ENCODE results near the gene PC. TPM values are rescaled to one million over a fixed set of nuclear protein-coding genes. Genes with fewer than 3 reads are reported as not detected.
"Not testable (repeated sequence)": the region's sequence is repeated elsewhere in the genome, so short reads cannot be mapped to it uniquely, and the experiment has no call there.

PC gene
- total RNA-seq, 5 donors from 2014 or later (not counting 1 experiment from before 2014, with no cell fraction given): 6.2 to 10.0 (median 7.4) TPM

DNA sequence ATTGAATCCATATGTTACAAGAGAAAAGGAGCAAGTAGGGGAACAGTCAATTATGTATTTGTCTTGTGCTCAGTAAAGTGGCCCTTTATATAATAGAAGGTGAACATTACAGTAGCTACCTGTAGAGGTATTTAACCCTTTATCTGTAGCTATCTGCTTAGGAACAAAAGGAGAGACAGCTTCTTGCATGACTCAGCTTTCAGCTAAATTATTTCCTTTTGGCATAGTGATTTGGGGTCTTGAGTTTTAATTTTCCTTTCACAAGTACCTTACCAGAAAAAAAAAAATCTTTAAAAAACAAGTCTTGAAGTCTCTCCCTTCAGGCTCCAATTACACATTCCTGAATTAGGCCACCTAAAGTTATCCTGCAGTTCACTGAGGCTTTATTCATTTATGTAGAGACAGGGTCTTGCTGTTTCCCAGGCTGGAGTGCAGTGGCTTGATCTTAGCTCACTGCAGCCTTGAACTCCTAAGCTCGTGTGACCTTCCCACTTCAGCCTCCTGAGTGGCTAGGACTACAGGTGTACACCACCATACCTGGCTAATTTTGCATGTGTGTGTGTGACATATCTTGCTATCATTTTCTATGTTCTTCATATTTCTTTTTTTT is 147.5 kb downstream of the PC start:
- no CpG with 5 or more reads among the region's 1 CpG for WGBS (ENCODE audit: insufficient coverage)
- Mint-ChIP-seq H3K4me1 (no peaks in the 10 kb centered on the region), H3K27me3 (no peaks in the 10 kb centered on the region), H3K36me3 (peaks cover 22% of the 10 kb centered on the region), H3K9me3 (no peaks in the 10 kb centered on the region), H3K4me3 (no peak overlapping the region), H3K27ac (no peak overlapping the region)
- H3K27me3 ChIP-seq (replicated peaks in 1 of 2; ENCODE audit: control insufficient read depth in 2 of 2, extremely low read depth in 1 of 2, insufficient read depth in 2 of 2, low read length in 1 of 2): no peaks in the 10 kb centered on the region
- ChIA-PET CTCF (interaction anchor here in 1 of 2 donors (0.7 kb wide), 1 partner anchor 218 kb away, joined by 3 read pairs; no protein-coding TSS in a partner anchor), POLR2A (interaction anchor here in 1 of 2 donors (0.6 kb wide), 1 partner anchor 581 kb away, joined by 4 read pairs; no protein-coding TSS in a partner anchor)
- peaks cover 0 to 3% of the 10 kb centered on the region in 2 donors for H3K36me3 ChIP-seq (ENCODE audit: control insufficient read depth in 2 of 2, extremely low read depth in 1 of 2, insufficient read depth in 1 of 2, low read length in 1 of 2)
- no peaks in the 10 kb centered on the region for H3K4me1 ChIP-seq (ENCODE audit: control insufficient read depth in 1 of 2, extremely low read depth in 1 of 2, insufficient read depth in 2 of 2, low read length in 2 of 2)
- DNase-seq (no peak), ATAC-seq (replicated peaks in 1 of 4) (no peak)
- H3K4me3 ChIP-seq (ENCODE audit: control insufficient read depth in 1 of 2, extremely low read depth in 1 of 2, low read length in 1 of 2): no peak overlapping the region
- no peaks in the 10 kb centered on the region for H3K9me3 ChIP-seq
- no peak overlapping the region for H3K27ac ChIP-seq (ENCODE audit: low read length)

DNA sequence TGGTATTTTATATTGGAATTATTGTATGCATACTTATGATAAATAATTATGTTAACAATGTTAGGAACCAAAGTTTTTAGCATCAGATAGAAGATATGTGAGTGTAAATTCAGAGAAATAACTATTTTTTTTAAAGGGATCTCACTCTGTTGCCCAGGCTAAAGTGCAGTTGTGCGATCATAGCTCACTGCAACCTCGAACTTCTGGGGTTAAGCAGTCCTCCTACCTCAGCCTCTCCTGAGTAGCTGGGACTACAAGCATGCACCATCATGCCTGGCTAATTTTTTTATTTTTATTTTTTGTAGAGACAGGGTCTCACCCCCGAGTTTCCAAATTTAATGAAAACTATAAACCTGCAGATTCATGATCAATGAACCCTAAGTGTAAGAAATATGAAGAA is 148.6 kb downstream of the PC start:
- peaks cover 26% of the 10 kb centered on the region for H3K36me3 Mint-ChIP-seq
- ATAC-seq (replicated peaks in 1 of 4) (no peak), DNase-seq (no peak)
- Histone ChIP-seq H3K4me1 (ENCODE audit: control insufficient read depth in 1 of 2, extremely low read depth in 1 of 2, insufficient read depth in 2 of 2, low read length in 2 of 2) (no peaks in the 10 kb centered on the region), H3K36me3 (ENCODE audit: control insufficient read depth in 2 of 2, extremely low read depth in 1 of 2, insufficient read depth in 1 of 2, low read length in 1 of 2) (peaks cover 0 to 3% of the 10 kb centered on the region in 2 donors), H3K27ac (ENCODE audit: low read length) (no peak overlapping the region), H3K9me3 (no peaks in the 10 kb centered on the region), H3K27me3 (replicated peaks in 1 of 2; ENCODE audit: control insufficient read depth in 2 of 2, extremely low read depth in 1 of 2, insufficient read depth in 2 of 2, low read length in 1 of 2) (no peaks in the 10 kb centered on the region), H3K4me3 (ENCODE audit: control insufficient read depth in 1 of 2, extremely low read depth in 1 of 2, low read length in 1 of 2) (no peak overlapping the region)
- H3K9me3 Mint-ChIP-seq: no peaks in the 10 kb centered on the region
- H3K4me3 Mint-ChIP-seq: no peak overlapping the region
- H3K27ac Mint-ChIP-seq: no peak overlapping the region
- H3K27me3 Mint-ChIP-seq: no peaks in the 10 kb centered on the region
- CTCF ChIA-PET: no interaction called here
- POLR2A ChIA-PET: interaction anchor here in 1 of 2 donors (0.5 kb wide), 1 partner anchor 19 kb away, joined by 4 read pairs; no protein-coding TSS in a partner anchor
- no peaks in the 10 kb centered on the region for H3K4me1 Mint-ChIP-seq
- no CpG with 5 or more reads among the region's 3 CpGs for WGBS (ENCODE audit: insufficient coverage)

DNA sequence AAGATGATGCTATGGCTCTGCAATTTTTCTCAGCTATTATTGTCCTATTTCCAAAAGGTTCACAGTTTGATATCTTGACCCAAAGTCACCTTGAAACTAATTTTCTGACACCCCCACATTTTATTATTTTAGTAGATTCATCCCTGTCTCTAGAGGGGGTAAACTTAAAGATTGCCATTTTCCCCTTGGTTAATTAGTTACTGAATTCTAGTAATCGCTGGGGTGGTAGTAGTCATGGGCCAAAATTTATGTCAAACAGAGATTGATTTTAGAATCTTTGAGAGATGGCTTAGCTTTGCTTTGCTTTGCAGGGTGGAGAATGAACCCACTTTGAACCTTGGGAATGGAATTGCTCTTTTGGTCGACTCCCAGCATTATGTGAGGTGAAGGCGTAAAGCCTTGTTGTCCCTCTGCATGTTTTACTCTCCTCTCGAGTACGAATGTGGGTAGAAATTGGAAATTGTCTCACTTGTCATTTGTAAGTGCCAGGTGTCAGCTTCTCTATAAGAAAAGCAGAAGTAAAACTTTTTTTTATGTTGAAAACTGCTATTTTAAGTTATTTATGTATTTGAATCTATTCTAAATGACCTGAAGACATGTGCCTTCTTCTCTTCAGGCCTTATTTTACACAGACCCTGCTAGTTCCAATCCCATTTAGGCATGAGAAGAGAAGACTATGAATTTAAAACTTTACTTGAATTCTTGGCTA is 157.3 kb downstream of the PC start:
- Mint-ChIP-seq H3K27ac (no peak overlapping the region), H3K4me1 (peaks cover 0 to 4% (median 0%) of the 10 kb centered on the region in 3 donors), H3K36me3 (peaks cover 20% of the 10 kb centered on the region), H3K27me3 (no peaks in the 10 kb centered on the region), H3K4me3 (no peak overlapping the region), H3K9me3 (no peaks in the 10 kb centered on the region)
- no peak for ATAC-seq (replicated peaks in 1 of 4)
- H3K27me3 ChIP-seq (replicated peaks in 1 of 2; ENCODE audit: control insufficient read depth in 2 of 2, extremely low read depth in 1 of 2, insufficient read depth in 2 of 2, low read length in 1 of 2): no peaks in the 10 kb centered on the region
- no peak overlapping the region for H3K4me3 ChIP-seq (ENCODE audit: control insufficient read depth in 1 of 2, extremely low read depth in 1 of 2, low read length in 1 of 2)
- H3K27ac ChIP-seq (ENCODE audit: low read length): no peak overlapping the region
- H3K9me3 ChIP-seq: no peaks in the 10 kb centered on the region
- ChIA-PET POLR2A (no interaction called here), CTCF (no interaction called here)
- H3K36me3 ChIP-seq (ENCODE audit: control insufficient read depth in 2 of 2, extremely low read depth in 1 of 2, insufficient read depth in 1 of 2, low read length in 1 of 2): peaks cover 0 to 4% of the 10 kb centered on the region in 2 donors
- DNase-seq: no peak
- WGBS (ENCODE audit: insufficient coverage): 100% methylated on average over 1 of the region's 5 CpGs
- no peaks in the 10 kb centered on the region for H3K4me1 ChIP-seq (ENCODE audit: control insufficient read depth in 1 of 2, extremely low read depth in 1 of 2, insufficient read depth in 2 of 2, low read length in 2 of 2)

DNA sequence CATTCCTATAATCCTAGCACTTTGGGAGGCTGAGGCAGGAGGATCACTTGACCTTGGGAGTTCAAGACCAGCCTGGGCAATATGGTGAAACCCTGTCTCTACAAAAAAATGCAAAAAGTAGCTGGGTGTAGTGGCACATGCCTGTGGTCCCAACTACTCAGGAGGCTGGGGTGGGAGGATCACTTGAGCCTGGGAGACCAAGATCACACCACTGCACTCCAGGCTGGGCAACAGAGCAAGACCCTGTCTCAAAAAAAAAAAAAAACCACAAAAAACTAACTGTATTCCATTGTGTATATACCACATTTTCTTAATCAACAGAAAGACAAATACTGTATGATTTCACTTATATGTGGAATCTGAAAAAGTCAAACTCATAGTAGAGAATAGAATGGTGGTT is 158.4 kb downstream of the PC start:
- not testable (repeated sequence) for ATAC-seq (replicated peaks in 1 of 4); H3K36me3 ChIP-seq (ENCODE audit: control insufficient read depth in 2 of 2, extremely low read depth in 1 of 2, insufficient read depth in 1 of 2, low read length in 1 of 2); H3K27ac Mint-ChIP-seq; H3K9me3 Mint-ChIP-seq; H3K27ac ChIP-seq (ENCODE audit: low read length); H3K4me3 ChIP-seq (ENCODE audit: control insufficient read depth in 1 of 2, extremely low read depth in 1 of 2, low read length in 1 of 2); H3K4me1 Mint-ChIP-seq; H3K9me3 ChIP-seq; H3K4me3 Mint-ChIP-seq; H3K27me3 ChIP-seq (replicated peaks in 1 of 2; ENCODE audit: control insufficient read depth in 2 of 2, extremely low read depth in 1 of 2, insufficient read depth in 2 of 2, low read length in 1 of 2); DNase-seq; H3K27me3 Mint-ChIP-seq; H3K4me1 ChIP-seq (ENCODE audit: control insufficient read depth in 1 of 2, extremely low read depth in 1 of 2, insufficient read depth in 2 of 2, low read length in 2 of 2)
- peaks cover 15% of the 10 kb centered on the region for H3K36me3 Mint-ChIP-seq
- CTCF ChIA-PET: interaction anchor here in 1 of 2 donors (0.6 kb wide), 1 partner anchor 275 kb away, joined by 6 read pairs; no protein-coding TSS in a partner anchor
- POLR2A ChIA-PET: interaction anchor here in 1 of 2 donors (0.6 kb wide), 1 partner anchor 48 kb away, joined by 5 read pairs; no protein-coding TSS in a partner anchor

Other genes starting within 250 kb of the PC start
- gene SPTBN2, start 229.2 kb downstream of the PC start, total RNA-seq: 1 to 10 TPM in 1 of 5 donors, under 1 TPM in 3, not detected in 1; 0.13 to 1.1 (median 0.60) TPM
- gene RCE1, start 114.9 kb downstream of the PC start, total RNA-seq: 10 to 100 TPM; 27.2 to 42.9 (median 34.1) TPM
- 10 to 100 TPM in 1 of 5 donors, 1 to 10 TPM in 4; 1.5 to 12.9 (median 6.7) TPM for gene LRFN4, start 101.3 kb downstream of the PC start, total RNA-seq
- not detected for gene C11orf86, start 16.9 kb upstream of the PC start, total RNA-seq
- under 1 TPM in 1 of 5 donors, not detected in 4; 0.20 TPM for gene SYT12, start 64.8 kb upstream of the PC start, total RNA-seq
- under 1 TPM in 3 of 5 donors, not detected in 2; 0.59 to 0.88 (median 0.66) TPM for gene RHOD, start 98.5 kb upstream of the PC start, total RNA-seq
- gene KDM2A, start 160.9 kb upstream of the PC start, total RNA-seq: 100 to 1,000 TPM; 157 to 333 (median 178) TPM